DOHH2 (cell line): ENCODE measurements around the gene TEX51.

ENCODE experiments used
- H3F3A ChIP-seq: fragments of 200-600 bp; sonication (generic), shearing (Covaris generic); 2 replicates; pipeline ENCODE4 v1.6.0; 2016; ENCODE audit warnings: antibody characterized with exemption, mild to moderate bottlenecking; ENCODE audit not compliant: control insufficient read depth, insufficient read depth
- H3K27ac ChIP-seq: fragments of 200-600 bp; sonication (generic); 2 replicates; pipeline ENCODE4 v1.5.1; 2014; ENCODE audit warnings: low read depth, mild to moderate bottlenecking, low read length, moderate library complexity
- H3K27me3 ChIP-seq: fragments of 200-600 bp; sonication (generic); 2 replicates; pipeline ENCODE4 v1.6.1; 2014; ENCODE audit warnings: mild to moderate bottlenecking, low read length, mixed read lengths; ENCODE audit not compliant: control insufficient read depth
- H3K36me3 ChIP-seq: fragments of 200-600 bp; sonication (generic); 2 replicates; pipeline ENCODE4 v1.6.1; 2014; ENCODE audit warnings: mild to moderate bottlenecking, low read length, moderate library complexity, mixed read lengths; ENCODE audit not compliant: control insufficient read depth
- H3K4me1 ChIP-seq: fragments of 200-600 bp; sonication (generic); 2 replicates; pipeline ENCODE4 v1.6.1; 2014; ENCODE audit warnings: mild to moderate bottlenecking, low read length, mixed read lengths; ENCODE audit not compliant: control insufficient read depth
- H3K4me2 ChIP-seq: fragments of 200-600 bp; sonication (generic); 2 replicates; pipeline ENCODE4 v1.6.0; 2014; ENCODE audit warnings: mild to moderate bottlenecking, low read length, moderate library complexity
- H3K4me3 ChIP-seq: fragments of 200-600 bp; sonication (generic); 2 replicates; pipeline ENCODE4 v1.5.1; 2014; ENCODE audit warnings: mild to moderate bottlenecking, low read length, mixed read lengths
- H3K79me2 ChIP-seq: fragments of 200-600 bp; sonication (generic); 2 replicates; pipeline ENCODE4 v1.6.1; 2014; ENCODE audit warnings: mild to moderate bottlenecking, low read length, mixed read lengths; ENCODE audit not compliant: control insufficient read depth
- H3K9me2 ChIP-seq: fragments of 200-600 bp; sonication (generic); replicated peaks from 2 replicates; pipeline ENCODE4 v1.6.1; 2014; ENCODE audit warnings: mild to moderate bottlenecking, low read length, mixed read lengths; ENCODE audit not compliant: control insufficient read depth
- H3K9me3 ChIP-seq: fragments of 200-600 bp; sonication (generic); 2 replicates; pipeline ENCODE4 v1.6.1; 2014; ENCODE audit warnings: antibody characterized with exemption, low read length, mixed read lengths; ENCODE audit not compliant: control insufficient read depth, insufficient read depth
- H4K20me1 ChIP-seq: fragments of 200-600 bp; sonication (generic); 2 replicates; pipeline ENCODE4 v1.6.0; 2014; ENCODE audit warnings: low read depth, mild to moderate bottlenecking, antibody characterized with exemption, low read length, moderate library complexity; ENCODE audit not compliant: control insufficient read depth, insufficient read depth
- EZH2phosphoT487 ChIP-seq: fragments of 200-600 bp; sonication (generic); IDR thresholded peaks from 2 replicates; pipeline ENCODE4 v1.6.1; 2017; ENCODE audit warnings: borderline replicate concordance, mild to moderate bottlenecking, antibody characterized with exemption, low read length, moderate library complexity, mixed read lengths
- TF ChIP-seq, protein P1 (sequence below): fragments of 200-600 bp; sonication (generic); IDR thresholded peaks from one replicate; pipeline ENCODE4 v1.5.1; 2014; ENCODE audit warnings: antibody characterized with exemption, mild to moderate bottlenecking, low read depth, low read length; ENCODE audit not compliant: poor library complexity, severe bottlenecking

Gene TEX51

DNA sequence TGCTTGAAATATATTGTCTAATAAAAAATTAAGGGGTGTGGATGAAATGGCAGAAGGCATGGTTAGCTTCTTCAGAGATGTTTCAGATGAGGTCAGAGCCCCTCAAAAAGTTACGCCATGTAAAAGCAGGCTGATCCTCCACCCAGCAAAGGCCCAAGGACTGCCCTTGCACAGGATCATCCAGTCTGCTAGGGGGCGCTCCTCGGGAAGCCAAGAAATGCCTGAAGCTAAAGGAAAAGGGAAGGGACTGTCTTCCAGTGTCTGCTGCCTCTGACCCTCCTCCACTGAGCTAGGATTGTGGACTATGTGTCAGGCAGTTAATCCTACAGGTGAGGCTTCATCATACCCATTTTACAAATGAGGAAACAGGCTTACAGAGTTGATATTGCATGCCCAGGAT is 33.8 kb upstream of the TEX51 start:
- Histone ChIP-seq H3K4me3 (no peak overlapping the region), H3K4me1 (peaks cover 21% of the 10 kb centered on the region), H3K27me3 (no peaks in the 10 kb centered on the region), H3K36me3 (no peaks in the 10 kb centered on the region), H3F3A (no peaks in the 10 kb centered on the region), H3K9me2 (no peaks in the 10 kb centered on the region), H4K20me1 (no peaks in the 10 kb centered on the region), H3K4me2 (no peak overlapping the region), H3K9me3 (no peaks in the 10 kb centered on the region), H3K79me2 (no peaks in the 10 kb centered on the region), H3K27ac (no peak overlapping the region)
- TF ChIP-seq, protein P1, sequence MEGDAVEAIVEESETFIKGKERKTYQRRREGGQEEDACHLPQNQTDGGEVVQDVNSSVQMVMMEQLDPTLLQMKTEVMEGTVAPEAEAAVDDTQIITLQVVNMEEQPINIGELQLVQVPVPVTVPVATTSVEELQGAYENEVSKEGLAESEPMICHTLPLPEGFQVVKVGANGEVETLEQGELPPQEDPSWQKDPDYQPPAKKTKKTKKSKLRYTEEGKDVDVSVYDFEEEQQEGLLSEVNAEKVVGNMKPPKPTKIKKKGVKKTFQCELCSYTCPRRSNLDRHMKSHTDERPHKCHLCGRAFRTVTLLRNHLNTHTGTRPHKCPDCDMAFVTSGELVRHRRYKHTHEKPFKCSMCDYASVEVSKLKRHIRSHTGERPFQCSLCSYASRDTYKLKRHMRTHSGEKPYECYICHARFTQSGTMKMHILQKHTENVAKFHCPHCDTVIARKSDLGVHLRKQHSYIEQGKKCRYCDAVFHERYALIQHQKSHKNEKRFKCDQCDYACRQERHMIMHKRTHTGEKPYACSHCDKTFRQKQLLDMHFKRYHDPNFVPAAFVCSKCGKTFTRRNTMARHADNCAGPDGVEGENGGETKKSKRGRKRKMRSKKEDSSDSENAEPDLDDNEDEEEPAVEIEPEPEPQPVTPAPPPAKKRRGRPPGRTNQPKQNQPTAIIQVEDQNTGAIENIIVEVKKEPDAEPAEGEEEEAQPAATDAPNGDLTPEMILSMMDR: peak; percentile 43
- TF ChIP-seq EZH2phosphoT487: no peak

DNA sequence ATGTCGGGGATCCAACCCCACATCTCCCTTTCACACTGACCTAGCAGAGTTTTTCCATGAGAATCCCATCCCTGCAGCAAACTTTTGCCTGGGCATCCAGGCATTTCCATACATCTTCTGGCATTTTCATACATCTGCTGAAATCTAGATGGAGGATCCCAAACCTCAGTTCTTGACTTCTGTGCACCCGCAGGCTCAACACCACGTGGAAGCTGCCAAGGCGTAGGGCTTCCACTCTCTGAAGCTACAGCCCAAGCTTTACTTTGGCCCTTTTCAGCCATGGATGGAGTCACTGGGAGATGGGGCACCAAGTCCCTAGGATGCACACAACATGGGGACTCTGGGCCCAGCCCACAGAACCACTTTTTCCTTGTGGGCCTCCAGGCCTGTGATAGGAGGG is 32.2 kb upstream of the TEX51 start:
- Histone ChIP-seq H3K27me3 (no peaks in the 10 kb centered on the region), H3F3A (no peaks in the 10 kb centered on the region)

DNA sequence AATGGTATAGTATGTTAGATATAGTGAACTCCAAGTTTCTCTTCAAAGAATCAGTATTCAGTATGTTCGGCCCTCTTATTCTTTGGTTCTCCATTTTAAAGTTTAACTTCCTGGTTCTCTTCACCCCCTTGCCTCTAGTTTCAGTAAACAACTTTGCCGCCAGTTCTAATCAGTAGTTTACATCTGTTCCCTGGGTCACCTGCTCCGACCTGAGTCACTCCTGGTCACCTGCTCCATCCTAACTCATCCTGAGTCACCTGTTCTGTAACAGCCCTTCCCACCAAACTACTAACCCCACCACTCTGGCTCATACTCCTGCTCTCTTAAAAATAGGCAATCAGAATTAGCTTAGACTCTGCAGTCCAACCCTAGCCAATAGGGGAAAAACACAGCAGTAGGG is 23.7 kb upstream of the TEX51 start:
- Histone ChIP-seq H3K9me3 (peaks cover 12% of the 10 kb centered on the region), H3K4me3 (no peak overlapping the region), H3K36me3 (no peaks in the 10 kb centered on the region), H3K27ac (no peak overlapping the region), H3K4me1 (no peaks in the 10 kb centered on the region), H3K79me2 (no peaks in the 10 kb centered on the region), H3F3A (no peaks in the 10 kb centered on the region), H3K4me2 (no peak overlapping the region), H3K9me2 (no peaks in the 10 kb centered on the region), H4K20me1 (no peaks in the 10 kb centered on the region), H3K27me3 (no peaks in the 10 kb centered on the region; the same call in 1 of the 2 replicates)
- TF ChIP-seq EZH2phosphoT487: no peak
- TF ChIP-seq, protein P1: no peak

More for the DNA sequence above, 32.2 kb upstream of the TEX51 start:
- Histone ChIP-seq H3K9me2 (no peaks in the 10 kb centered on the region), H3K9me3 (no peaks in the 10 kb centered on the region), H3K79me2 (no peaks in the 10 kb centered on the region), H3K4me1 (peaks cover 21% of the 10 kb centered on the region), H3K4me2 (no peak overlapping the region), H4K20me1 (no peaks in the 10 kb centered on the region), H3K4me3 (no peak overlapping the region), H3K27ac (no peak overlapping the region), H3K36me3 (no peaks in the 10 kb centered on the region)
- TF ChIP-seq EZH2phosphoT487: no peak
- TF ChIP-seq, protein P1: no peak

DNA sequence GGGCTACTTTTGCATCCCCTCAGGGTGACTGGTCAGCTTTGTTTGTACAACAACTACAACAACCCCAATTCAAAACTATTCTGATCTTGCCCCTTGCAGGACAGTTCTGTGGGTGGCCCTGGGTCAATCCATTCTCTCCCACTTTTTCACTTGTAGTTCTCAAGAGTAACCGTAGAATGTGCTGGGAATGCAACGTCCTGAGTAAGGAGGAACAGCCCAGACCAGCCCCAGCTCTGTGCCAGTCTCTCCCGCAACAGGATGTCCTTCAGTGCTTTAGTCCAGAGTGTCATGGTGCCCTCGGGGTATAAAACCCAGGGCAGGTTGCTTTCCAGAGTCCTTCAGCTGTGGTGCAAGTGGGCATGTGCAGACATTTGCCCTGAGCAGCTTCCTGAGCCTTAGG is 22.1 kb upstream of the TEX51 start:
- Histone ChIP-seq H3K79me2 (no peaks in the 10 kb centered on the region), H3K4me1 (no peaks in the 10 kb centered on the region), H3K9me3 (peaks cover 12% of the 10 kb centered on the region), H4K20me1 (no peaks in the 10 kb centered on the region), H3K27ac (no peak overlapping the region), H3K4me2 (no peak overlapping the region), H3K4me3 (no peak overlapping the region), H3K9me2 (no peaks in the 10 kb centered on the region), H3K27me3 (no peaks in the 10 kb centered on the region; the same call in 1 of the 2 replicates), H3K36me3 (no peaks in the 10 kb centered on the region), H3F3A (no peaks in the 10 kb centered on the region)
- TF ChIP-seq, protein P1: no peak
- TF ChIP-seq EZH2phosphoT487: no peak
